Right atrium auricular region (tissue), 2 donors: ENCODE measurements around the gene ADGRV1. TPM values are rescaled to one million over a fixed set of nuclear protein-coding genes. Genes with fewer than 3 reads are reported as not detected.

ENCODE experiments used
- DNase-seq: peaks from one replicate; pipeline ENCODE4 v3.0.0-alpha.2; 2019; ENCODE audit warnings: low spot score
- H3K27ac ChIP-seq, 2 donors: fragments of 200-600 bp; sonication (generic); 1 replicate in 1 of 2; 2 replicates in 1 of 2; pipeline ENCODE4 v1.5.1; 2016 to 2019
- H3K27me3 ChIP-seq, 2 donors: fragments of 200-600 bp; sonication (generic); one replicate each; pipeline versions ENCODE4 v1.5.1 to v1.6.0; 2017 to 2019
- H3K36me3 ChIP-seq: fragments of 200-600 bp; sonication (generic); one replicate; pipeline ENCODE4 v1.5.1; 2016
- H3K4me1 ChIP-seq, 2 donors: fragments of 200-600 bp; sonication (generic); one replicate each; pipeline versions ENCODE4 v1.5.1 to v1.6.0; 2017 to 2019
- H3K4me3 ChIP-seq, 2 donors: fragments of 200-600 bp; sonication (generic); 1 replicate in 1 of 2; 2 replicates in 1 of 2; pipeline ENCODE4 v1.5.1; 2017 to 2019; ENCODE audit warnings: mild to moderate bottlenecking in 1 of 2, moderate library complexity in 1 of 2
- H3K9me3 ChIP-seq, 2 donors: fragments of 200-600 bp; sonication (generic); one replicate each; pipeline ENCODE4 v1.5.1; 2019
- CTCF ChIP-seq, 2 donors: fragments of 200-600 bp; sonication (generic); IDR thresholded peaks; one replicate each; pipeline ENCODE4 v1.5.1; 2019; ENCODE audit warnings: antibody characterized with exemption in 2 of 2
- total RNA-seq, 2 donors: library from RNA; depleted of rRNA; stranded (reverse); fragments of >200 nt; gene quantifications; one replicate each; pipeline ENCODE4 v1.1.0, GENCODE V29; 2016

The ADGRV1 gene
- total RNA-seq, 2 donors from 2014 or later: 1.4 to 1.8 TPM

- Histone ChIP-seq H3K4me3 (no peak overlapping the region), H3K9me3 (no peaks in the 10 kb centered on the region), H3K27me3 (no peaks in the 10 kb centered on the region), H3K27ac (no peak overlapping the region), H3K4me1 (peaks cover 0 to 12% of the 10 kb centered on the region in 2 donors), H3K36me3 (no peaks in the 10 kb centered on the region)
- no peak for TF ChIP-seq CTCF (IDR thresholded peaks at IDR 0.05)
- no peak for DNase-seq
These were observed 23.7 kb upstream of the ADGRV1 start for GRCh38 chr5:90534922-90535321.

- H3K36me3 ChIP-seq: no peaks in the 10 kb centered on the region
- H3K4me3 ChIP-seq: no peak overlapping the region
- no peaks in the 10 kb centered on the region for H3K4me1 ChIP-seq
- no peak overlapping the region for H3K27ac ChIP-seq
- no peaks in the 10 kb centered on the region for H3K27me3 ChIP-seq
- TF ChIP-seq CTCF (IDR thresholded peaks at IDR 0.05): no peak
- DNase-seq: no peak
- no peaks in the 10 kb centered on the region for H3K9me3 ChIP-seq
These were observed 15.6 kb upstream of the ADGRV1 start for GRCh38 chr5:90542827-90543519.

- Histone ChIP-seq H3K4me3 (no peak overlapping the region), H3K9me3 (no peaks in the 10 kb centered on the region), H3K27ac (no peak overlapping the region), H3K36me3 (no peaks in the 10 kb centered on the region), H3K4me1 (no peaks in the 10 kb centered on the region), H3K27me3 (no peaks in the 10 kb centered on the region)
- no peak for DNase-seq
- no peak for TF ChIP-seq CTCF (IDR thresholded peaks at IDR 0.05)
These were observed 13.1 kb upstream of the ADGRV1 start for GRCh38 chr5:90545511-90545910.

- no peak overlapping the region for H3K4me3 ChIP-seq
- H3K4me1 ChIP-seq: no peaks in the 10 kb centered on the region
- no peak for TF ChIP-seq CTCF (IDR thresholded peaks at IDR 0.05)
- no peaks in the 10 kb centered on the region for H3K27me3 ChIP-seq
- H3K27ac ChIP-seq: no peak overlapping the region
- no peaks in the 10 kb centered on the region for H3K9me3 ChIP-seq
- no peaks in the 10 kb centered on the region for H3K36me3 ChIP-seq
- DNase-seq: no peak
These were observed 12.3 kb upstream of the ADGRV1 start for GRCh38 chr5:90546216-90546837.

- Histone ChIP-seq H3K9me3 (no peaks in the 10 kb centered on the region), H3K4me3 (no peak overlapping the region), H3K4me1 (no peaks in the 10 kb centered on the region), H3K36me3 (no peaks in the 10 kb centered on the region), H3K27me3 (no peaks in the 10 kb centered on the region), H3K27ac (no peak overlapping the region)
- no peak for DNase-seq
- no peak for TF ChIP-seq CTCF (IDR thresholded peaks at IDR 0.05)
These were observed 11.5 kb upstream of the ADGRV1 start for GRCh38 chr5:90547072-90547536.
